Body of pancreas (tissue), 4 donors: ENCODE results near the gene CHAC2. TPM values are rescaled to one million over a fixed set of nuclear protein-coding genes. Genes with fewer than 3 reads are reported as not detected.

ENCODE experiments used
- ATAC-seq: fragments of 150-250 bp; one replicate; pipeline ENCODE4 v1.9.1; 2016
- DNase-seq, 4 donors: peaks; one replicate each; pipeline ENCODE4 v3.0.0-alpha.2; 2019
- H3K27ac ChIP-seq, 4 donors: fragments of 200-600 bp; sonication (generic); 1 replicate in 3 of 4; 2 replicates in 1 of 4; pipeline versions ENCODE4 v1.5.1 to v1.6.1; 2016 to 2019; ENCODE audit warnings: mild to moderate bottlenecking in 1 of 4, mixed read lengths in 1 of 4, moderate library complexity in 1 of 4
- H3K27me3 ChIP-seq, 2 donors: fragments of 200-600 bp; sonication (generic); one replicate each; pipeline ENCODE4 v1.6.0; 2016; ENCODE audit warnings: mild to moderate bottlenecking in 1 of 2
- H3K36me3 ChIP-seq, 2 donors: fragments of 200-600 bp; sonication (generic); replicated peaks in 1 of 2; 2 replicates each; pipeline ENCODE4 v1.5.1; 2016; ENCODE audit warnings: low read depth in 2 of 2; ENCODE audit not compliant: insufficient read depth in 1 of 2
- H3K4me1 ChIP-seq: fragments of 200-600 bp; sonication (generic); one replicate; pipeline ENCODE4 v1.6.0; 2016
- H3K4me3 ChIP-seq, 2 donors: fragments of 200-600 bp; sonication (generic); 1 replicate in 1 of 2; 2 replicates in 1 of 2; pipeline ENCODE4 v1.5.1; 2016 to 2019
- H3K9me3 ChIP-seq, 3 donors: fragments of 200-600 bp; sonication (generic); 1 replicate in 2 of 3; 2 replicates in 1 of 3; pipeline ENCODE4 v1.5.1; 2016
- POLR2A ChIP-seq, 3 donors: fragments of 450-650 bp; IDR thresholded peaks; one replicate each; pipeline ENCODE4 v1.6.1; 2016; ENCODE audit warnings: antibody characterized with exemption in 3 of 3, mild to moderate bottlenecking in 2 of 3
- WGBS, 2 donors: methylation state at CpG; one replicate each; pipeline ENCODE4 v1.1.5; 2017; 5-methylcytosine and 5-hydroxymethylcytosine counted together
- intact Hi-C: fragments of 100-400 bp; cut with DNase I; formaldehyde crosslinking; loops from one replicate; pipeline ENCODE4 v1.15.1; 2023
- total RNA-seq, 2 donors: library from RNA; depleted of rRNA; stranded (reverse); fragments of >200 nt; gene quantifications; one replicate each; pipeline ENCODE4 v1.1.0, GENCODE V29; 2016
- TF ChIP-seq, protein P1 (sequence below), 7 experiments: fragments of 450-650 bp in 4 of 7; fragments of 200-600 bp in 3 of 7; sonication (generic) in 3 of 7; IDR thresholded peaks; one replicate each; pipeline ENCODE4 v1.5.1; 2016 to 2019; ENCODE audit warnings: antibody characterized with exemption in 7 of 7

CHAC2 gene
- total RNA-seq, 2 donors from 2014 or later: 2.1 to 5.9 TPM

DNA sequence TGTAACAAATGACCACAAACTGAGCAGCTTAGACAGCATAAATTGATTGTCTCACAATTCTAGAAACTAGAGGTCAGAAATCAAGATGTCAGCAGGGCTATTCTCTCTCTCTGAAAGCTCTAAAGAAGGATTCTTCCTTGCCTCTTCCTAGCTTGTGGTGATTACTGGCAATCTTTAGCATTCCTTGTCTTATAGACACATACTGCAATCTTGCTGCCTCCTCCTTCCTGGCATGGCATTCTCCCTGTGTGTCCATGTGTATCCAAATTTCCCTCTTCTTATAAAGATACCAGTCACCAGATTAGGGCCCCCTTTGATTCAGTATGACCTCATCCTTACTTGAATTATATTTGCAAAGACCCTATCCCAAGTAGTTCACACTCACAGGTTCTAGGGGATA lies 16.8 kb downstream of the CHAC2 start:
- no peak for TF ChIP-seq POLR2A (IDR thresholded peaks at IDR 0.05)
- TF ChIP-seq, protein P1, sequence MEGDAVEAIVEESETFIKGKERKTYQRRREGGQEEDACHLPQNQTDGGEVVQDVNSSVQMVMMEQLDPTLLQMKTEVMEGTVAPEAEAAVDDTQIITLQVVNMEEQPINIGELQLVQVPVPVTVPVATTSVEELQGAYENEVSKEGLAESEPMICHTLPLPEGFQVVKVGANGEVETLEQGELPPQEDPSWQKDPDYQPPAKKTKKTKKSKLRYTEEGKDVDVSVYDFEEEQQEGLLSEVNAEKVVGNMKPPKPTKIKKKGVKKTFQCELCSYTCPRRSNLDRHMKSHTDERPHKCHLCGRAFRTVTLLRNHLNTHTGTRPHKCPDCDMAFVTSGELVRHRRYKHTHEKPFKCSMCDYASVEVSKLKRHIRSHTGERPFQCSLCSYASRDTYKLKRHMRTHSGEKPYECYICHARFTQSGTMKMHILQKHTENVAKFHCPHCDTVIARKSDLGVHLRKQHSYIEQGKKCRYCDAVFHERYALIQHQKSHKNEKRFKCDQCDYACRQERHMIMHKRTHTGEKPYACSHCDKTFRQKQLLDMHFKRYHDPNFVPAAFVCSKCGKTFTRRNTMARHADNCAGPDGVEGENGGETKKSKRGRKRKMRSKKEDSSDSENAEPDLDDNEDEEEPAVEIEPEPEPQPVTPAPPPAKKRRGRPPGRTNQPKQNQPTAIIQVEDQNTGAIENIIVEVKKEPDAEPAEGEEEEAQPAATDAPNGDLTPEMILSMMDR (IDR thresholded peaks at IDR 0.05): no peak
- H3K36me3 ChIP-seq: no peaks in the 10 kb centered on the region
- intact Hi-C loops: no loop called here
- H3K9me3 ChIP-seq: no peaks in the 10 kb centered on the region
- H3K27me3 ChIP-seq: no peaks in the 10 kb centered on the region
- H3K4me1 ChIP-seq: peaks cover 40% of the 10 kb centered on the region
- DNase-seq: no peak
- ATAC-seq: no peak
- no peak overlapping the region for H3K4me3 ChIP-seq
- H3K27ac ChIP-seq: no peak overlapping the region

DNA sequence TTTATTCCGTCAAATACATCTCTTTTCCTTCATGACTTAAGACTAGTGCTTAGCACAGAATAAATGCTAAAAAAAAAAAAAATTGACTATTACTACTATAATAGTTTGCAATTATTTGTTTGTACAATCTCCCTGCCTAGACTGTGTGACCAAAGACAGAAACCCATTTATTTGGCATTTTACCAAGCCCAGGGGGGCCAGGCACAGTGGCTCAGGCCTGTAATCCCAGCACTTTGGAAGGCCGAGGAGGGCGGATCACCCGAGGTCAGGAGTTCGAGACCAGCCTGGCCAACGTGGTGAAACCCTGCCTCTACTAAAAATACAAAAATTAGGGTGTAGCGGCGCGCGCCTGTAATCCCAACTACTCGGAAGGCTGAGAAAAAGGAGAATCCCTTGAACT lies 17.8 kb downstream of the CHAC2 start:
- intact Hi-C loops: no loop called here
- H3K4me3 ChIP-seq: no peak overlapping the region
- H3K27me3 ChIP-seq: no peaks in the 10 kb centered on the region
- no peaks in the 10 kb centered on the region for H3K36me3 ChIP-seq
- H3K27ac ChIP-seq: no peak overlapping the region
- TF ChIP-seq, protein P1 (IDR thresholded peaks at IDR 0.05): no peak
- no peak for TF ChIP-seq POLR2A (IDR thresholded peaks at IDR 0.05)
- DNase-seq (no peak), ATAC-seq (no peak)
- peaks cover 48% of the 10 kb centered on the region for H3K4me1 ChIP-seq
- no peaks in the 10 kb centered on the region for H3K9me3 ChIP-seq
- 52 to 65% methylated on average over 11 of the region's 11 CpGs for WGBS, 2 donors

DNA sequence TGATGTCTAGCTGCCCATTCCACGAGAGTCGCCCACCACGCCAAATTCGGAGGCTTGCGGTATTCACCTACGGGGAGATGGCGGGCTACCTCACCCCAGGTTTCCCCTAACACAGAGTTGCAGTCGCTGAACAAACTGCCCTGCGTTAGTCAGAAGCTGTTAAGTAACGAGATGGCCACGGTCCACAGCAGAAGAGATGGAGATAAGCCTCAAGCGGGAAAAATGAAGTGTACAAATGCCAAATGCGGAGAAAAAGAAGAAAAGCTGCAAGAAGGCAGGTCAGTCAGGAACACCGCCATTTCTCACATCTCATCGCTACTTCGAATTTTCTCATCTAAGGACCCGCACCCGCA lies 18.7 kb downstream of the CHAC2 start:
- no peaks in the 10 kb centered on the region for H3K27me3 ChIP-seq
- TF ChIP-seq POLR2A (IDR thresholded peaks at IDR 0.05): no peak
- TF ChIP-seq, protein P1 (IDR thresholded peaks at IDR 0.05): no peak
- peak; percentile 20 for ATAC-seq
- peaks cover 56% of the 10 kb centered on the region for H3K4me1 ChIP-seq
- H3K9me3 ChIP-seq: no peaks in the 10 kb centered on the region
- peak overlapping the region; percentile 77 to 90 for H3K4me3 ChIP-seq
- no peaks in the 10 kb centered on the region for H3K36me3 ChIP-seq
- WGBS, 2 donors: 0 to 1% methylated on average over 18 of the region's 18 CpGs
- intact Hi-C loops: no loop called here
- H3K27ac ChIP-seq: peak overlapping the region; percentile 61 to 82 (median 71)
- DNase-seq: peak; percentile 30 to 43 (median 34)

DNA sequence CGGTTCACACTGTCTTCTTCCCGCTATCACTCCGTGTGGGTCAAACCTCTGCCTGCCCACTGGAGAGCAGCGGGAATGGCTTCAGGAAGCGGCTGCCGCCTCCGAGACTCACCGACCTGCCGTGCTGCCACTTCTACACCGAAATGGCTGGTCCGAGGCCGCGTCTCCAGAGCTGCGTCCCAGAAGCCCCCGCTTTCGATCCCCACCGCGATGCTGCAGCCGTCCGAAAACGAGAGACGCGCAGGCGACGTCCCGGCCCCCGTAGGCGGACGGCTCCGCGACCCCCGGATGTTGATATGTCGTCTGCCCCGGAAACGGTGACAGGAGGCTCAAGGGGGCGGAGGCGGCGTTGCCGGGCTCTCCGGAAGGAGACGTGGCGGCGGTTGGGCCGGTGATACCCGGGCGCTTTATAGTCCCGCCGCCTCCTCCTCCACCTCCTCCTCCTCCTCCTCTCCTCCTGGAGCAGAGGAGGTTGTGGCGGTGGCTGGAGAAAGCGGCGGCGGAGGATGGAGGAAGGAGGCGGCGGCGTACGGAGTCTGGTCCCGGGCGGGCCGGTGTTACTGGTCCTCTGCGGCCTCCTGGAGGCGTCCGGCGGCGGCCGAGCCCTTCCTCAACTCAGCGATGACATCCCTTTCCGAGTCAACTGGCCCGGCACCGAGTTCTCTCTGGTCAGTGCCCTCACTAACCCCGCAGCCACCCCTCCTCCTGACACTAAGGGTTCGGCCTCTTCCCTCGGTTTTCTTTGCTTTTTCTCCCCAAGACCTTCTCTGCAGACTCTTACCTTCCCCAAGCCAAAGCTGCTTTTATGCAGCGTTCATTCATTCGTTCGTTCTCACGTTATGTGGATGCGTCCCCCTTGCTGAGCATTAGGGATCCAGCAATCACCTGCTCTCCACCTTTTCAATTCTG lies 19.4 kb downstream of the CHAC2 start, which contains the start of the genes ASB3 and ERLEC1:
ASB3 (minus strand) TSS at position 249 of the 909 bp plus-strand sequence. CDS start 21,381 bp downstream, outside the sequence.
ERLEC1 (plus strand) TSS at position 340 of the 909 bp plus-strand sequence; CDS start at position 507, 167 bp downstream.
- H3K36me3 ChIP-seq: no peaks in the 10 kb centered on the region
- no peaks in the 10 kb centered on the region for H3K9me3 ChIP-seq
- H3K4me3 ChIP-seq: peak within 1 kb of the TSS; percentile 77 to 90
- peak within 1 kb of the TSS; percentile 61 to 82 (median 71) for H3K27ac ChIP-seq
- peaks cover 56% of the 10 kb centered on the region for H3K4me1 ChIP-seq
- DNase-seq: peak; percentile 86 to 92 (median 88)
- peak; percentile 56 to 85 (median 79) for TF ChIP-seq POLR2A (IDR thresholded peaks at IDR 0.05)
- TF ChIP-seq, protein P1 (IDR thresholded peaks at IDR 0.05): no peak
- WGBS, 2 donors: 1% methylated on average over 29 to 68 of the region's 77 CpGs
- intact Hi-C loops: no loop called here
- H3K27me3 ChIP-seq: no peaks in the 10 kb centered on the region
- peak; percentile 96 for ATAC-seq
